Liver (tissue), 3 donors: Measurements from ENCODE around the gene IQCK.

Source experiments
- ATF3 ChIP-seq: IDR thresholded peaks from 2 replicates; pipeline ENCODE4 v1.6.1; 2016; ENCODE audit warnings: antibody characterized with exemption
- CTCF ChIP-seq: fragments of 150-350 bp; IDR thresholded peaks from 2 replicates; pipeline ENCODE4 v1.5.1; 2017; ENCODE audit warnings: improper control_type of control experiment, low read depth, low read length; ENCODE audit not compliant: missing input control
- GABPA ChIP-seq, 2 donors: IDR thresholded peaks in 1 of 2; conservative IDR thresholded peaks in 1 of 2; 2 replicates each; pipeline ENCODE4 v1.6.1; 2016; ENCODE audit warnings: antibody characterized with exemption in 2 of 2, mild to moderate bottlenecking in 1 of 2, moderate library complexity in 1 of 2
- SP1 ChIP-seq: IDR thresholded peaks from 2 replicates; pipeline ENCODE4 v1.6.1; 2018; ENCODE audit warnings: antibody characterized with exemption, mild to moderate bottlenecking
- TAF1 ChIP-seq: conservative IDR thresholded peaks from 2 replicates; pipeline ENCODE4 v1.6.1; 2016; ENCODE audit warnings: antibody characterized with exemption, mild to moderate bottlenecking
- YY1 ChIP-seq: IDR thresholded peaks from 2 replicates; pipeline ENCODE4 v1.6.1; 2016; ENCODE audit warnings: antibody characterized with exemption, mild to moderate bottlenecking
- donor health status: healthy.
- donor health status: healthy.

DNA sequence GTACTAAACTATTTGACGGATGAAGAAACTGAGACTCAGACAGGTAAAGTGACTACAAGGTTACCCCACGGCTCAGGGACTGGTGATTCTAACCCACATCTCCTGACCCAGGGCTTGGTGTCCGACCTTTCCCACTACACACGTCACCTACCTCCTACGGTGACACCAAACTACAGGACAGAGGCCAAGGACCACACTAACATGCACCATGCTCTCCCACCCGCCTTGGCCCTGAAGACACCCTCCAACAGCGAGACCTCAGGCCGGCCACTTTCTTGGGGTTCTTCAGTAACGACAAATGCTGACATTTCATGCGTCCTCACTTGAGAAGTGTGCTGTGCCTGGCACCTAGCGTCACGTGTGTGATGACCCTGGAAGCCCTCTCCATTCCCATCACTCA is 6.4 kb upstream of the IQCK start:
- TF ChIP-seq CTCF (no peak), GABPA (IDR thresholded peaks at IDR 0.05 in 1 of 2, conservative IDR thresholded peaks at IDR 0.05 in 1 of 2) (no peak), ATF3 (no peak), YY1 (no peak), TAF1 (no peak), SP1 (no peak)
